K562 (cell line): ENCODE results near the gene NXN.

ENCODE experiments used
- CTCF ChIP-seq, 3 experiments: IDR thresholded peaks in 2 of 3; conservative IDR thresholded peaks in 1 of 3; 2 replicates each; pipeline ENCODE4 v1.5.1; 2011 to 2012; ENCODE audit warnings: low read length in 3 of 3, mild to moderate bottlenecking in 3 of 3, control low read depth in 2 of 3, improper control_type of control experiment in 1 of 3, inconsistent platforms in 1 of 3, low read depth in 1 of 3, mixed read lengths in 1 of 3, moderate library complexity in 1 of 3; ENCODE audit not compliant: insufficient read depth in 2 of 3
- JUND ChIP-seq, 2 experiments: IDR thresholded peaks; 2 replicates in 1 of 2; 3 replicates in 1 of 2; pipeline ENCODE4 v1.6.1; 2011; ENCODE audit warnings: borderline replicate concordance in 2 of 2, low read depth in 2 of 2, low read length in 2 of 2, improper control_type of control experiment in 1 of 2, missing biosample characterization in 1 of 2, missing genetic modification characterization in 1 of 2, missing genetic modification reagents in 1 of 2
- RBM22 ChIP-seq: fragments of 200-400 bp; formaldehyde crosslinking; IDR thresholded peaks from 2 replicates; pipeline ENCODE4 v1.6.1; 2018; ENCODE audit warnings: low read length, low read depth; ENCODE audit not compliant: poor library complexity, severe bottlenecking
- SMAD1 ChIP-seq: fragments of 150-350 bp; IDR thresholded peaks from 2 replicates; pipeline ENCODE4 v1.6.1; 2014; ENCODE audit warnings: low read length, low read depth; ENCODE audit not compliant: partially characterized antibody
- TAF1 ChIP-seq: IDR thresholded peaks from 2 replicates; pipeline ENCODE4 v1.6.1; 2011; ENCODE audit warnings: mild to moderate bottlenecking, low read length, moderate library complexity; ENCODE audit not compliant: insufficient read depth, control insufficient read depth, severe bottlenecking; ENCODE audit errors: extremely low read depth
- TCF3 ChIP-seq: sonication (generic); formaldehyde crosslinking; IDR thresholded peaks from 2 replicates; pipeline ENCODE4 v1.4.0; 2020; ENCODE audit warnings: mild to moderate bottlenecking, missing genetic modification reagents
- TFAP4 ChIP-seq: sonication (generic); formaldehyde crosslinking; IDR thresholded peaks from 2 replicates; pipeline ENCODE4 v1.8.0; 2022; ENCODE audit warnings: missing genetic modification reagents, mild to moderate bottlenecking, moderate library complexity, borderline replicate concordance
- ZFP36 ChIP-seq: fragments of 150-350 bp; IDR thresholded peaks from 2 replicates; pipeline ENCODE4 v1.6.1; 2018; ENCODE audit warnings: low read length, low read depth; ENCODE audit not compliant: partially characterized antibody
- ZNF311 ChIP-seq: fragments of 250-450 bp; sonication (Bioruptor Pico); IDR thresholded peaks from 2 replicates; pipeline ENCODE4 v1.4.0; 2020; ENCODE audit warnings: mild to moderate bottlenecking, moderate library complexity

DNA sequence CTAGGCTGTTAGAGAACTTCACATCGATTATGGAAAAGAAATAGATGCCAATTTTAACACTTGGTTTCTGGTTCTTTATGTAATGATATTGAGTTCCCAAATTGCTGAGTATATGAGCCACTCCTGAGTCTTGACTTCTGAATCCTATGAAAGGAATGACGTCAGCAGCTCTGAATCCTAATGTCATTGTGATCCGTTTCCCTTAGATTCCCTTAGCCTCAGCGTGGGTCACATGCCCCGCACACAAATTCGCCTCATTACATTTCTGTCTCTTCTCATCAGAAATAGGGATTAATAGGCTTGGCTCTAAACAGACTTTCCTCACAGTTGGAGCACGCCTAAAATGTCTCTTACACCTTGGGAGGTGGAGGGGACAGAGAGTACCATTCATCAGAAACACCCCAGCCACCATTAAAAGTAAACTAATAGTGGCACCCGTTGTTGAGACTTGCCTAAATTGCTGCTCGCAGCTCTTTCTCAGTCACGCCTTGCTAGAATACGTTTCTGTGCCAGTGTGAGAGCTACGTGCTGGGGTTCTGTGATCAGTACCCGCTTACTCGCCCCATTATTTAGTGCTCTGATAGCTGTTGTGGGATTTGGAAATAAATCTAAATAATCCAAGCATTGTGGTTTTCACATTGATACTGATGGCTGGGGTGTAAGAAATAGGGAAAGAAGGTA is 190.3 kb downstream of the NXN start:
- TF ChIP-seq RBM22 (no peak), TFAP4 (CRISPR knock-in tag) (no peak), SMAD1 (no peak), CTCF (IDR thresholded peaks at IDR 0.05 in 2 of 3, conservative IDR thresholded peaks at IDR 0.05 in 1 of 3; ENCODE audit: insufficient read depth in 2 of 3, low read depth in 1 of 3, low read length in 3 of 3) (no peak), TAF1 (no peak), JUND (IDR thresholded peaks at IDR 0.05; ENCODE audit: borderline replicate concordance, low read depth, low read length) (no peak), JUND (tag; IDR thresholded peaks at IDR 0.05; ENCODE audit: borderline replicate concordance, low read depth, low read length) (no peak), ZNF311 (CRISPR knock-in tag) (no peak), ZFP36 (no peak), TCF3 (no peak)
